Loucy (cell line): Measurements from ENCODE around the gene KCNH8.

Source experiments
- CTCF ChIP-seq: fragments of 200-600 bp; sonication (generic); conservative IDR thresholded peaks from 2 replicates; pipeline ENCODE4 v1.5.1; 2014; ENCODE audit warnings: mild to moderate bottlenecking, antibody characterized with exemption, low read length
- EZH2phosphoT487 ChIP-seq: fragments of 200-600 bp; IDR thresholded peaks from 2 replicates; pipeline ENCODE4 v1.6.1; 2018; ENCODE audit warnings: antibody characterized with exemption, mild to moderate bottlenecking, moderate library complexity, borderline replicate concordance

GRCh38 chr3:19346759-19347158 lies 198.4 kb downstream of the KCNH8 start:
- TF ChIP-seq CTCF (no peak), EZH2phosphoT487 (no peak)
